Adrenal gland (tissue), 5 donors: ENCODE data around the gene CNTN3.

Experiments used
- POLR2A ChIP-seq, 2 donors: fragments of 450-650 bp; IDR thresholded peaks; one replicate each; pipeline ENCODE4 v1.6.1; 2017; ENCODE audit warnings: antibody characterized with exemption in 2 of 2, mild to moderate bottlenecking in 2 of 2, moderate library complexity in 1 of 2
- TF ChIP-seq, protein P1 (sequence below), 6 experiments: fragments of 450-650 bp in 4 of 6; fragments of 200-600 bp in 2 of 6; sonication (generic) in 1 of 6; IDR thresholded peaks; 1 replicate in 5 of 6; 2 replicates in 1 of 6; pipeline versions ENCODE4 v1.5.1 to v1.8.0; 2016 to 2021; ENCODE audit warnings: antibody characterized with exemption in 6 of 6, mild to moderate bottlenecking in 2 of 6, moderate library complexity in 1 of 6
- donor health status: DM: no; HTN: no; CAD: no.

DNA sequence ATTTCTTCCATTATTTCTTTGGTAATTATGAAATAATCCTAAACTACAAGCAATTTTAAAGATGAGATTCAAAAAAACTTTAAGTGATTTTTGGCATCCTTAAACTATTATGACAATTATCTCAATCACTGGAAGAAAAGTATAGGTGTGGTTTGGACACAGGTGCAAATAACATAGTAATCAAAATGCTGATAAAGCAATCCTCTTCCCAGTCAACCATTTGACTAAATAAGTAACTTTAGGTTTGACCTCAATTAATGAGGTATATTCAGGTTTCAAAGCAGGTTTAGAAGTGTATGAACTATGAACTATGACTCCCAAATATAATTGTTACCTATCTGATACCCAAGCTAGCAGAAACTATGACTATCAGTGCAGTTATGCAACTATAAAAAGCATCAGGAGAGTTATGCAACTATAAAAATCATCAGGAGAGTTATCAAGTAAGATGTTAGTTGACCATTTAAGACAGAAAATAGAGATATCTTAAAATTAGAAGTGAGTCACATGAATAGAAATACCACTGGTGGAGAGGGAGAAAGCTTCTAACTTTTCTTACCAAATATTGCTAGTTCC is 8.9 kb upstream of the CNTN3 start:
- TF ChIP-seq, protein P1, sequence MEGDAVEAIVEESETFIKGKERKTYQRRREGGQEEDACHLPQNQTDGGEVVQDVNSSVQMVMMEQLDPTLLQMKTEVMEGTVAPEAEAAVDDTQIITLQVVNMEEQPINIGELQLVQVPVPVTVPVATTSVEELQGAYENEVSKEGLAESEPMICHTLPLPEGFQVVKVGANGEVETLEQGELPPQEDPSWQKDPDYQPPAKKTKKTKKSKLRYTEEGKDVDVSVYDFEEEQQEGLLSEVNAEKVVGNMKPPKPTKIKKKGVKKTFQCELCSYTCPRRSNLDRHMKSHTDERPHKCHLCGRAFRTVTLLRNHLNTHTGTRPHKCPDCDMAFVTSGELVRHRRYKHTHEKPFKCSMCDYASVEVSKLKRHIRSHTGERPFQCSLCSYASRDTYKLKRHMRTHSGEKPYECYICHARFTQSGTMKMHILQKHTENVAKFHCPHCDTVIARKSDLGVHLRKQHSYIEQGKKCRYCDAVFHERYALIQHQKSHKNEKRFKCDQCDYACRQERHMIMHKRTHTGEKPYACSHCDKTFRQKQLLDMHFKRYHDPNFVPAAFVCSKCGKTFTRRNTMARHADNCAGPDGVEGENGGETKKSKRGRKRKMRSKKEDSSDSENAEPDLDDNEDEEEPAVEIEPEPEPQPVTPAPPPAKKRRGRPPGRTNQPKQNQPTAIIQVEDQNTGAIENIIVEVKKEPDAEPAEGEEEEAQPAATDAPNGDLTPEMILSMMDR (IDR thresholded peaks at IDR 0.05): no peak
- TF ChIP-seq POLR2A (IDR thresholded peaks at IDR 0.05): no peak
